Stimulated activated naive CD8-positive, alpha-beta T cell treated with anti-CD3 and anti-CD28 coated beads, Interleukin-15, Interleukin-2, amounts not matched to agents 100 ng/mL and 50 ng/mL, for 24 hours (primary cell): ENCODE results near the gene EIF5AL1.
"Not testable (repeated sequence)": the region's sequence is repeated elsewhere in the genome, so short reads cannot be mapped to it uniquely, and the experiment has no call there.

Experiments
- H3K27ac Mint-ChIP-seq: one replicate; pipeline ENCODE4 v1.8.0; 2021; ENCODE audit warnings: mild to moderate bottlenecking, mixed read lengths
- H3K27me3 Mint-ChIP-seq: one replicate; pipeline ENCODE4 v1.8.0; 2021; ENCODE audit warnings: mixed read lengths
- H3K36me3 Mint-ChIP-seq: one replicate; pipeline ENCODE4 v1.8.0; 2021; ENCODE audit warnings: low read depth, mixed read lengths
- H3K4me1 Mint-ChIP-seq: one replicate; pipeline ENCODE4 v1.8.0; 2021; ENCODE audit warnings: low read depth, mixed read lengths
- H3K4me3 Mint-ChIP-seq: one replicate; pipeline ENCODE4 v1.8.0; 2021; ENCODE audit warnings: mild to moderate bottlenecking, mixed read lengths
- H3K9me3 Mint-ChIP-seq: one replicate; pipeline ENCODE4 v1.8.0; 2021; ENCODE audit warnings: mixed read lengths

The EIF5AL1 gene

GRCh38 chr10:79494871-79495705 is 17.2 kb upstream of the EIF5AL1 start:
- Mint-ChIP-seq H3K27ac (no peak overlapping the region), H3K9me3 (no peaks in the 10 kb centered on the region), H3K4me3 (no peak overlapping the region), H3K4me1 (no peaks in the 10 kb centered on the region), H3K27me3 (peaks cover 13% of the 10 kb centered on the region), H3K36me3 (no peaks in the 10 kb centered on the region)

GRCh38 chr10:79495791-79496190 is 16.5 kb upstream of the EIF5AL1 start:
- no peak overlapping the region for H3K4me3 Mint-ChIP-seq
- no peaks in the 10 kb centered on the region for H3K36me3 Mint-ChIP-seq
- no peak overlapping the region for H3K27ac Mint-ChIP-seq
- H3K9me3 Mint-ChIP-seq, result no peaks in the 10 kb centered on the region
- peaks cover 13% of the 10 kb centered on the region for H3K27me3 Mint-ChIP-seq
- H3K4me1 Mint-ChIP-seq, result no peaks in the 10 kb centered on the region

GRCh38 chr10:79496896-79497295 is 15.4 kb upstream of the EIF5AL1 start:
- Mint-ChIP-seq H3K27me3 (peaks cover 19% of the 10 kb centered on the region), H3K4me1 (no peaks in the 10 kb centered on the region), H3K4me3 (no peak overlapping the region)

GRCh38 chr10:79498291-79498829 is 14.0 kb upstream of the EIF5AL1 start:
- no peak overlapping the region for H3K4me3 Mint-ChIP-seq
- no peaks in the 10 kb centered on the region for H3K36me3 Mint-ChIP-seq
- no peaks in the 10 kb centered on the region for H3K9me3 Mint-ChIP-seq
- peaks cover 24% of the 10 kb centered on the region for H3K27me3 Mint-ChIP-seq
- H3K27ac Mint-ChIP-seq, result no peak overlapping the region
- no peaks in the 10 kb centered on the region for H3K4me1 Mint-ChIP-seq

More at GRCh38 chr10:79496896-79497295, 15.4 kb upstream of the EIF5AL1 start:
- H3K27ac Mint-ChIP-seq, result no peak overlapping the region
- no peaks in the 10 kb centered on the region for H3K36me3 Mint-ChIP-seq
- H3K9me3 Mint-ChIP-seq, result no peaks in the 10 kb centered on the region

- Mint-ChIP-seq H3K4me3 (no peak overlapping the region), H3K9me3 (no peaks in the 10 kb centered on the region), H3K4me1 (no peaks in the 10 kb centered on the region), H3K27me3 (peaks cover 26% of the 10 kb centered on the region), H3K36me3 (no peaks in the 10 kb centered on the region), H3K27ac (no peak overlapping the region)
Observed at GRCh38 chr10:79502561-79503309, 9.6 kb upstream of the EIF5AL1 start.

- peaks cover 22% of the 10 kb centered on the region for H3K27me3 Mint-ChIP-seq
- H3K4me1 Mint-ChIP-seq, H3K27ac Mint-ChIP-seq, H3K4me3 Mint-ChIP-seq, H3K9me3 Mint-ChIP-seq, H3K36me3 Mint-ChIP-seq: not testable (repeated sequence)
Observed at GRCh38 chr10:79503787-79504186, 8.5 kb upstream of the EIF5AL1 start.

- not testable (repeated sequence) for H3K27ac Mint-ChIP-seq, H3K4me3 Mint-ChIP-seq, H3K36me3 Mint-ChIP-seq, H3K9me3 Mint-ChIP-seq, H3K4me1 Mint-ChIP-seq
- H3K27me3 Mint-ChIP-seq, result peaks cover 22% of the 10 kb centered on the region
Observed at GRCh38 chr10:79504483-79504882, 7.8 kb upstream of the EIF5AL1 start.

GRCh38 chr10:79505328-79505727 is 7.0 kb upstream of the EIF5AL1 start:
- H3K36me3 Mint-ChIP-seq, H3K27ac Mint-ChIP-seq, H3K9me3 Mint-ChIP-seq: not testable (repeated sequence)

GRCh38 chr10:79505829-79506228 is 6.5 kb upstream of the EIF5AL1 start:
- Mint-ChIP-seq H3K27me3 (peaks cover 22% of the 10 kb centered on the region), H3K4me3 (no peak overlapping the region), H3K36me3 (no peaks in the 10 kb centered on the region), H3K27ac (no peak overlapping the region), H3K9me3 (no peaks in the 10 kb centered on the region), H3K4me1 (no peaks in the 10 kb centered on the region)

More at GRCh38 chr10:79505328-79505727, 7.0 kb upstream of the EIF5AL1 start:
- H3K4me1 Mint-ChIP-seq, H3K4me3 Mint-ChIP-seq: not testable (repeated sequence)
- peaks cover 22% of the 10 kb centered on the region for H3K27me3 Mint-ChIP-seq

- Mint-ChIP-seq H3K36me3 (no peaks in the 10 kb centered on the region), H3K4me3 (no peak overlapping the region), H3K9me3 (no peaks in the 10 kb centered on the region), H3K27ac (no peak overlapping the region), H3K27me3 (peaks cover 19% of the 10 kb centered on the region), H3K4me1 (no peaks in the 10 kb centered on the region)
Observed at GRCh38 chr10:79507440-79508167, 4.7 kb upstream of the EIF5AL1 start.

- H3K4me3 Mint-ChIP-seq, H3K4me1 Mint-ChIP-seq, H3K27ac Mint-ChIP-seq, H3K36me3 Mint-ChIP-seq, H3K9me3 Mint-ChIP-seq: not testable (repeated sequence)
- H3K27me3 Mint-ChIP-seq, result peaks cover 14% of the 10 kb centered on the region
Observed at GRCh38 chr10:79508245-79508644, 4.1 kb upstream of the EIF5AL1 start.

- not testable (repeated sequence) for H3K9me3 Mint-ChIP-seq, H3K27ac Mint-ChIP-seq, H3K36me3 Mint-ChIP-seq, H3K4me3 Mint-ChIP-seq, H3K4me1 Mint-ChIP-seq
- H3K27me3 Mint-ChIP-seq, result peaks cover 14% of the 10 kb centered on the region
Observed at GRCh38 chr10:79509306-79509933, 2.9 kb upstream of the EIF5AL1 start.

- H3K27ac Mint-ChIP-seq, H3K9me3 Mint-ChIP-seq, H3K36me3 Mint-ChIP-seq, H3K4me1 Mint-ChIP-seq, H3K4me3 Mint-ChIP-seq: not testable (repeated sequence)
- H3K27me3 Mint-ChIP-seq, result peaks cover 14% of the 10 kb centered on the region
Observed at GRCh38 chr10:79509934-79510508, 2.3 kb upstream of the EIF5AL1 start.

- not testable (repeated sequence) for H3K9me3 Mint-ChIP-seq, H3K27ac Mint-ChIP-seq, H3K4me3 Mint-ChIP-seq, H3K27me3 Mint-ChIP-seq, H3K4me1 Mint-ChIP-seq, H3K36me3 Mint-ChIP-seq
Observed at GRCh38 chr10:79516532-79517205, 4.3 kb downstream of the EIF5AL1 start.
